NCI-H146 treated with DMSO at 0.1 percent for 48 hours (cell line): ENCODE measurements around the gene PHLDA1.

Experiments used
- DNase-seq: peaks from one replicate; lab custom pipeline; 2025; ENCODE audit not compliant: unreplicated experiment; lab: John Stamatoyannopoulos, UW

PHLDA1 gene

DNA sequence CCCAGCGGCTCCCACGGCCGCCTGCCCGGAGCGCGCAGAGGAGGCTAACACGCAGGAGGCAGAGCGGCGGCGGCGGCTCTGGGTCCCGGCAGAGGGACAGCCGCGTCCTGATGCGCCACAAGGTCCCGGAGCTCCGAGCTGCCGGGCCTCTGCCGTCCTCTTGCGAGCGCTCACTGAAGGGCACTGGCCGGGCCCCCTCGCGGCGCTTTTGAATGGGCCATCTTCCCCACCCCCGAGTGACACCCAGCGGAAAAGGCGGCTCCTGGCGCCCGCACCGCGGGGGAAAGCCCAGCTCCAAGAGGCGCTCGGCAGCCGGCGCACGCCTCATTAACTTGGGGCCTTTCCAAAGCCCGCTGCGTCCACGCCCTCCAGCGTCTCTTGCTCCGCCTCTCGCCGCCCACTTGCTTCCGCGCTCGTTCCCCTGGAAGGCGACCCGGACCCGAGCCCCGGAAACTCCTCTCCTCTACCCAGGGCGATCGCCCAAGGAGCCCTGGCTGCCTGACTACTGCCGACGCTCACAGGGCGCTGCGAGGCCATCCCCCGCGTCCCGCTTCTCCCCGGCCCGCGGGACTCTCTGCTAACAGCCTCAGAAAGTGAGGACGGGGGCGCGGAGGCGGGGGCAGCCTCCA, at the start of gene PHLDA1:
Gene PHLDA1, minus strand, starts transcription at position 363 of the 629 bp plus-strand sequence.
- peak; percentile 91 for DNase-seq

GRCh38 chr12:76080729-76081415, 49.3 kb upstream of the PHLDA1 start:
- DNase-seq: no peak

DNA sequence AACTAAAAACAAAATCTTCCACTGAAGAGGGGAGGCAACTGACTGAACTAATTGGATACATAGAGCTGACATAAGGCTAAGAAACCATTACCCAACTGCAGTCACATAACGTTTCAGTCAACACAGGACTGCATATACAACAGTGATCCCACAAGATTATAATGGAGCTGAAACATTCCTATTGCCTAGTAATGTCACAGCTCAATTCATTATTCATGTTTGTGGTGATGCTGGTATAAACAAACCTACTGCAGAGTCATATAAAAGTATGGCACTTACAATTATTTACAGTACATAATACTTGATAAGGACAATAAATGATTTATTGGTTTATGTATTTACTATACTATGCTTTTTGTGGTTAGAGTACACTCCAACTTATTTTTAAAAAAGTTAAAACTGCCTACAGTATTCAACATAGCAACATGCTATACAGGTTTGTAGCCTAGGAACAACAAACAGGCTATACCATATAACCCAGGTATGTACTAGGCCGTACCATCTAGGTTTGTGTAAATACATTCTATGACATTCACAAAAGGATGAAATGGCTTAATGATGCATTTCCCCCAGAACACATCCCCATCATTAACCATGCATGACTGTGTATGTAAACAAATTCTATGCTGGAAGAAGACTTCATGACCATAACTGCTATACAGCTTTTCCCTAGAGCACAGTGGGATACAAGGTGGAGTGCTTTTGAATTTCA, 48.6 kb upstream of the PHLDA1 start:
- no peak for DNase-seq

- no peak for DNase-seq
These were observed 47.2 kb upstream of the PHLDA1 start for GRCh38 chr12:76078748-76079147.

DNA sequence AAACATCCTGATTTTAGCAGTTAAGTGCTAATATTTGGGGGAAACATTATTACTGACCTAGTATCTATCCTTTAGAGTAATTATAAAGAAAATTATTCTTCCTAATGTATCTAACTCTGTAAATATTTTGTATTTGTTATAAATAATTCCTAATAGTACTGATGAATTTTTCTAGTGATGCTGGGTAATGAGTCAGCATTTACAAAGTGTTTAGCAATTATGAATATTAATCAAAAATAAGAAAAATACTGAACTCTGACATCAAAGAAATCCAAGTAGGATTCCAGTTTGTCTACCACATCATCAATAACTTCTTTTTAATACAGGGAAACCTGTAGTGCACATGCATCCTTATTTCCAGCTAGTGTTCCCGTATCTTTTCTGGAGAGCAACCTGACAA, 43.9 kb upstream of the PHLDA1 start:
- no peak for DNase-seq

GRCh38 chr12:76074701-76075336, 43.2 kb upstream of the PHLDA1 start:
- no peak for DNase-seq

GRCh38 chr12:76073561-76073960, 42.0 kb upstream of the PHLDA1 start:
- DNase-seq: no peak

DNA sequence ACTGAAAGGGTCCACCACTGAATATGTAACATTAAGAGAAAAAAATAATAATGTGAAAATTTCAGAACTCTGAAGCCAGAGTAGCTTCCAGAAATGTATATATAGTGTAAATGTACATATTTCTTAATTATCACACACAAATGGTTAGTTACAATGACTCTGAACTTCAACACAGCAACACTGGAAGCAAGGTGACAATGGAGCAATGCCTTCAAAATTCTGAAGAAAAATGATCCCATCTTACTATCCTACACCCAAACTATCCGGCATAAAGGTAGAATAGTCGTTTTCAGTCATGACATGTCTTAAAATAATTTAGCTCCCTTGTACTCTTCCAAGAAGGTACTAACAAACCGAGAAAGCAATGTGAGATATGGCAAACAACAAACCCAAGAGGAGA, 41.0 kb upstream of the PHLDA1 start:
- no peak for DNase-seq

DNA sequence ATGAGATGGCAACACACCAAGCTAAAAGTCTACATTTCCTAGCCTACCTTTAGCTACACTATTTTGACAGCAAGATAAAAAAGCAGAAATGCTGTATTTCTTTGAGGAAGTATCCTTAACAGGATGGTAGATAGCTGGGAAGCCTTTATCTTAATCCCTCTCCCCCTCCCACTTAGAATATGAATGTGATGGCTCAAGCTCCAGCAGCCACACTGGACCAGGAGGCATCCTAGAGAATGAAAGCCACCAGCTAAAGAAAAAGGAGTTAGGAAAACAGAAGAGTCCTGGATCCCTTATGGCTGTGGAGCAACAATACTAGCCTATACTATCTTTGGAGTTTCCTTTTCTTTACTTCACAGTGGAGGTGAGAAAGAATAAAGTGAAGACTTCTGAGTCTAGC, 37.8 kb upstream of the PHLDA1 start:
- DNase-seq: no peak

GRCh38 chr12:76065917-76066316, 34.3 kb upstream of the PHLDA1 start:
- no peak for DNase-seq

DNA sequence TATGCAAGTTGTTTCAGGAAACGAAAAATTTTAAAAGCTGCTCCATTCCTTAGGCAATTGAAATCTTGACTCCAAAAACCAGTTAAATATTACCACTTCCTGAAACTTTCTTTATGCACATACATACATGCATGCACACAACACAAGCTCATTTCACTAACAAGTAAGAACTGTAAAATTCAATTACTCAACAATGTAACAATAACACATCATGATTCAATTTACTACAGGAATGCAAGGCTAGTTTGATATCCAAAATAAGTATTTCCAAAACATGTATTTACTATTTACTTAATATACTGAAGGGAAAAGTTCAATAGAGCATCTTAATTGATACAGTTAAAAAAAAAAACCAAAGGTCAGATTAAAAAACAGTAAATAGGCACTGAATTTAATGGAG, 33.3 kb upstream of the PHLDA1 start:
- DNase-seq: no peak

GRCh38 chr12:76060111-76060510, 28.5 kb upstream of the PHLDA1 start:
- DNase-seq: no peak

GRCh38 chr12:76057326-76057725, 25.8 kb upstream of the PHLDA1 start:
- no peak for DNase-seq

DNA sequence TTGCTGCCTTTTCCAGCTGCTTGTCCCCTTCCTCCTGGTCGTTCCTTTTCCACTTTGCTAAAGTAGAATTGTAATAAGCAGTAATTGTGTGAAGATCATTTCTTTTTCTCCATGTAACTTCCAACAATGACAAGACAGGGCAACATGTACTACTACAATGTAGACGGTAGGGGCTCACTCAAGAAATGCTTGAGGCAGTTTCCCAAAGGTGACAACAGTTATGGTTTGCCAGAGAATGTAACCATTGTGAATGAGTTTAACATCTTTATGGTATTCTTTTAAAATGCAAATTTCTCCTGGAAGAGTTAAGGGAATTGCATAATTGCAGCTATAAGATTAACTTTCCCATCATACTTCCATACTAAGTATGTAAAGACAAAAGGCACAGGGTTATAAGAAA, 23.8 kb upstream of the PHLDA1 start:
- no peak for DNase-seq

- no peak for DNase-seq
These were observed 18.1 kb upstream of the PHLDA1 start for GRCh38 chr12:76049575-76050251.

- DNase-seq: no peak
These were observed 16.2 kb upstream of the PHLDA1 start for GRCh38 chr12:76047742-76048141.

- DNase-seq: no peak
These were observed 15.5 kb upstream of the PHLDA1 start for GRCh38 chr12:76047060-76047459.

GRCh38 chr12:76043377-76043776, 11.8 kb upstream of the PHLDA1 start:
- no peak for DNase-seq

DNA sequence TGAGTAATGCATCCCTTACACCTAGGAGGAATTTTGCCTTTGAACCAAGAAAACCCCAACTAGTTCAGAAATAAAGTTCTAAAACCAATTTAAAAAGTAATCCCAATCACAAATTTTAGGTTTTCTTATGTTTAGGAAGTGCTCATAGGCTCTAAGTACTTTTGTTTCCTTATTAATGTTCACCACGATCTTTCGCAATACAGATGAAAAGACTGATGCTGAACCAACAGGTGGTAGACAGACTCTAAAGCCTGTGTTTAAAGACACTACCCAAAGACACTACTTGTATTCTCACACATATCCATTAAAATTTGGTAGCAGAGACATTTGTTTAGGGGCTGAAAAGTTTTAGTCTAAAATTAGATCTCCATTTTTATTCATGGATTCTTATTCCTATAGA, 10.6 kb upstream of the PHLDA1 start:
- DNase-seq: no peak

GRCh38 chr12:76041406-76041805, 9.8 kb upstream of the PHLDA1 start:
- DNase-seq: no peak

GRCh38 chr12:76040461-76040860, 8.9 kb upstream of the PHLDA1 start:
- DNase-seq: no peak
